ENCODE data around the gene SLC25A1. TPM values are rescaled to one million over a fixed set of nuclear protein-coding genes. Genes with fewer than 3 reads are reported as not detected.

SLC25A1 gene
- total and polyA plus RNA-seq, 2 of the 8 experiments (the other 6 are each of a cell fraction or from before 2014, with no cell fraction given): 110 to 148 TPM

GRCh38 chr22:19213001-19213400 is 34.5 kb upstream of the SLC25A1 start (continued):
- no peak for TF ChIP-seq RAD21 (IDR thresholded peaks at IDR 0.05 in 1 of 2, conservative IDR thresholded peaks at IDR 0.05 in 1 of 2; ENCODE audit: low read depth in 2 of 2, low read length in 2 of 2)
- no peak for TF ChIP-seq GTF2F1 (IDR thresholded peaks at IDR 0.05; ENCODE audit: borderline replicate concordance, low read depth, low read length)

All from H1 (cell line).